ENCODE data around the gene USF3. TPM values are rescaled to one million over a fixed set of nuclear protein-coding genes. Genes with fewer than 3 reads are reported as not detected.
A peak's percentile ranks its signal among the peaks of the same experiment; 100 is the strongest.

USF3 gene
- total and polyA plus RNA-seq, 2 experiments from 2014 or later: 10.1 to 23.5 TPM

GRCh38 chr3:113697500-113698090, 1.2 kb upstream of the USF3 start (continued):
- TF ChIP-seq ZNF114 (CRISPR knock-in tag; IDR thresholded peaks at IDR 0.05) (no peak), REST (IDR thresholded peaks at IDR 0.05; ENCODE audit: unreplicated experiment) (no peak), ETS1 (IDR thresholded peaks at IDR 0.05) (no peak), STAT1 (IDR thresholded peaks at IDR 0.05; ENCODE audit: unreplicated experiment) (no peak), EZH2phosphoT487 (IDR thresholded peaks at IDR 0.05; ENCODE audit: unreplicated experiment) (no peak), CREB1 (CRISPR knock-in tag; IDR thresholded peaks at IDR 0.05; ENCODE audit: low read depth) (no peak), CTCF (conservative IDR thresholded peaks at IDR 0.05; ENCODE audit: low read depth in 2 of 2) (no peak)

- Histone ChIP-seq H3K4me1 (ENCODE audit: insufficient read depth) (peaks cover 18% of the 10 kb centered on the region), H3K4me3 (peak overlapping the region; percentile 62), H3K36me3 (ENCODE audit: insufficient read depth) (no peaks in the 10 kb centered on the region), H2AFZ (peak overlapping the region; percentile 24; the same call in 1 of the 2 replicates), H4K20me1 (replicated peaks; ENCODE audit: insufficient read depth) (no peaks in the 10 kb centered on the region), H3F3A (replicated peaks; ENCODE audit: low read depth) (no peaks in the 10 kb centered on the region; the same call in 1 of the 2 replicates), H3K4me2 (peak overlapping the region; percentile 86), H3K79me2 (replicated peaks; ENCODE audit: insufficient read depth) (peaks cover 38% of the 10 kb centered on the region), H3K9me2 (ENCODE audit: insufficient read depth) (no peaks in the 10 kb centered on the region), H3K27ac (ENCODE audit: low read depth) (peak overlapping the region; percentile 45; the same call in 1 of the 2 replicates), H3K27me3 (ENCODE audit: insufficient read depth) (no peaks in the 10 kb centered on the region)
- H3K4me1 Mint-ChIP-seq: peaks cover 13% of the 10 kb centered on the region
- DNase-seq (ENCODE audit: low spot score) (peak; percentile 100), ATAC-seq (peak; percentile 87)
- H3K27ac Mint-ChIP-seq: no peak overlapping the region
- H3K4me3 Mint-ChIP-seq: no peak overlapping the region
- H3K9me3 Mint-ChIP-seq: no peaks in the 10 kb centered on the region
- H3K27me3 Mint-ChIP-seq (ENCODE audit: insufficient read depth, low read depth, poor library complexity): peaks cover 2% of the 10 kb centered on the region
- peaks cover 3% of the 10 kb centered on the region; the same call in 1 of the 3 replicates for H3K36me3 Mint-ChIP-seq (ENCODE audit: low read depth)
- TF ChIP-seq CREB1 (CRISPR knock-in tag; IDR thresholded peaks at IDR 0.05; ENCODE audit: low read depth) (peak; percentile 86), EZH2 (IDR thresholded peaks at IDR 0.05; ENCODE audit: low read depth, unreplicated experiment) (no peak), JUNB (IDR thresholded peaks at IDR 0.05; ENCODE audit: unreplicated experiment) (no peak), ETS1 (IDR thresholded peaks at IDR 0.05) (no peak), POLR2AphosphoS5 (IDR thresholded peaks at IDR 0.05; ENCODE audit: low read depth) (peak; percentile 50)
These were observed 437 bp upstream of the USF3 start for GRCh38 chr3:113696658-113697499.
